PFSK-1 (cell line): ENCODE data around the gene DGKB.

Experiments used
- FOXP2 ChIP-seq: optimal IDR thresholded peaks from 2 replicates; pipeline ENCODE3; 2011; ENCODE audit warnings: borderline replicate concordance, control low read depth, inconsistent platforms; ENCODE audit not compliant: insufficient read depth; ENCODE audit errors: extremely low read length, extremely low read depth
- POLR2AphosphoS5 ChIP-seq: IDR thresholded peaks from 2 replicates; pipeline ENCODE4 v1.6.1; 2012; ENCODE audit warnings: low read depth, mild to moderate bottlenecking, control low read depth, low read length, moderate library complexity
- SIN3A ChIP-seq: IDR thresholded peaks from 2 replicates; pipeline ENCODE4 v1.6.1; 2012; ENCODE audit warnings: mild to moderate bottlenecking, low read length, moderate library complexity, borderline replicate concordance; ENCODE audit not compliant: insufficient read depth
- TAF1 ChIP-seq: IDR thresholded peaks from 2 replicates; pipeline ENCODE4 v1.6.1; 2012; ENCODE audit warnings: low read length, control low read depth, borderline replicate concordance; ENCODE audit not compliant: insufficient read depth
- TF ChIP-seq, protein P1 (sequence below), 2 experiments: IDR thresholded peaks; 2 replicates each; pipeline versions ENCODE4 v1.6.1 to v1.8.0; 2011 to 2012; ENCODE audit warnings: low read depth in 2 of 2, low read length in 2 of 2, control low read depth in 1 of 2, inconsistent platforms in 1 of 2, mild to moderate bottlenecking in 1 of 2, moderate library complexity in 1 of 2; ENCODE audit not compliant: insufficient read depth in 1 of 2

Gene DGKB

DNA sequence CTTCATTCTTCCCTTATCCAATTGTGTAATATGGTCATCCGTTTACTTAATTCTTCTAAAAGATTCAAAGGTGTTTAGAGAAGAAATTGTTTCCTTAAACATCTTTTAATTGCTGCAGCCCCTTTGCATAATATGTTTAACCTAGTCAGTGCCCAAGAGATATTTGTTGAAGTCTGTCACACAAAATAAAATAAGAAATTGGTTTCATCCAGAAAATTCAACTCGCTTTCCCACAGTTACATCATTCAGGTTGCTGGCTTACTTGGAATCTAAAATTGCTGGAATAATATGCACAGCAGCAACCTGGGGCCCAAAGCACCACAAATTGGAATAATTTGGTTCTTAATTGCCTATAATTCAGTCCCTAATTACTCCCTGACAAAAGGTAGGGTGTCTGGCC, 758.0 kb downstream of the DGKB start:
- TF ChIP-seq TAF1 = no peak
- no peak for TF ChIP-seq POLR2AphosphoS5
- no peak for TF ChIP-seq SIN3A
- TF ChIP-seq FOXP2 = no peak
- TF ChIP-seq, protein P1, sequence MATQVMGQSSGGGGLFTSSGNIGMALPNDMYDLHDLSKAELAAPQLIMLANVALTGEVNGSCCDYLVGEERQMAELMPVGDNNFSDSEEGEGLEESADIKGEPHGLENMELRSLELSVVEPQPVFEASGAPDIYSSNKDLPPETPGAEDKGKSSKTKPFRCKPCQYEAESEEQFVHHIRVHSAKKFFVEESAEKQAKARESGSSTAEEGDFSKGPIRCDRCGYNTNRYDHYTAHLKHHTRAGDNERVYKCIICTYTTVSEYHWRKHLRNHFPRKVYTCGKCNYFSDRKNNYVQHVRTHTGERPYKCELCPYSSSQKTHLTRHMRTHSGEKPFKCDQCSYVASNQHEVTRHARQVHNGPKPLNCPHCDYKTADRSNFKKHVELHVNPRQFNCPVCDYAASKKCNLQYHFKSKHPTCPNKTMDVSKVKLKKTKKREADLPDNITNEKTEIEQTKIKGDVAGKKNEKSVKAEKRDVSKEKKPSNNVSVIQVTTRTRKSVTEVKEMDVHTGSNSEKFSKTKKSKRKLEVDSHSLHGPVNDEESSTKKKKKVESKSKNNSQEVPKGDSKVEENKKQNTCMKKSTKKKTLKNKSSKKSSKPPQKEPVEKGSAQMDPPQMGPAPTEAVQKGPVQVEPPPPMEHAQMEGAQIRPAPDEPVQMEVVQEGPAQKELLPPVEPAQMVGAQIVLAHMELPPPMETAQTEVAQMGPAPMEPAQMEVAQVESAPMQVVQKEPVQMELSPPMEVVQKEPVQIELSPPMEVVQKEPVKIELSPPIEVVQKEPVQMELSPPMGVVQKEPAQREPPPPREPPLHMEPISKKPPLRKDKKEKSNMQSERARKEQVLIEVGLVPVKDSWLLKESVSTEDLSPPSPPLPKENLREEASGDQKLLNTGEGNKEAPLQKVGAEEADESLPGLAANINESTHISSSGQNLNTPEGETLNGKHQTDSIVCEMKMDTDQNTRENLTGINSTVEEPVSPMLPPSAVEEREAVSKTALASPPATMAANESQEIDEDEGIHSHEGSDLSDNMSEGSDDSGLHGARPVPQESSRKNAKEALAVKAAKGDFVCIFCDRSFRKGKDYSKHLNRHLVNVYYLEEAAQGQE (IDR thresholded peaks at IDR 0.05; ENCODE audit: insufficient read depth in 1 of 2, low read depth in 2 of 2, low read length in 2 of 2) = no peak

DNA sequence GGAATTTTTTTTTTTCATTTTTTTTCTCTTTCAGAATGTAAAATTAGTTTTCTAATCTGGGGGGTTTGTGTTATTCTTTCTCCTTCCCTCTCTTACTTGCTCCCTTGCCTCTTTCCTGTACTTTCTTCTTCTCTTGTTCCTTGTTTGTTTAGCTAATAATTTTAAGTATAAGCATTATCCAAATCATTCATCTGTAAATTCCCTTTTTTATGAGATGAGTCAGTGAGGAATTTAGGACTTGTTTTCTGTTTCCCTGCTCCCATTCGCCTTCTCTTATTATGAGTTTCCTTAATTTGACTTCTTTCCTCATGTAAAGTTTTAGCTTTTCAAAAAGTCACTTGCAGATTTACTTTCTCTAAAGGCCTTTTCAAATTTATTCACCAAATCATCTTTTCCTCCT, 758.4 kb downstream of the DGKB start:
- TF ChIP-seq TAF1 = no peak

DNA sequence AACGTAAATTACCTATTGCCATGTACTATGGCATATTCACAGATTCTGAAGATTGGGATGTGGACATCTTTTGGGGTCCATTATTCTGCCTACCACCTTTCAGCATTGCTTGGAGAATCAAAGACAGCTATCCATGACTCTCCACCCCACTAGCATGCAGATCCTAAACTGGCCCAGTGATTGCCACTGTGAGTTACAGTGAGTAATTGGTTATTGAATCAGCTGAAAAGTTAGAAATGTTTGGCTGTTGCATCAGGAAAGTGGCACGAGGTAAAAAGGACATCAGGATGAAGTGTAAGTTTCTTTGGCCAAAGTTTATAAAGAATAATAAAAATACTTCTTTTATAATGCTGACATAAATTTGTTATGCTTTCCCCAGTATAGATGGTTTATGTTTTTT, 764.9 kb downstream of the DGKB start:
- TF ChIP-seq SIN3A (no peak), POLR2AphosphoS5 (no peak), FOXP2 (no peak), TAF1 (no peak)
- TF ChIP-seq, protein P1 (IDR thresholded peaks at IDR 0.05; ENCODE audit: insufficient read depth in 1 of 2, low read depth in 2 of 2, low read length in 2 of 2) = no peak

DNA sequence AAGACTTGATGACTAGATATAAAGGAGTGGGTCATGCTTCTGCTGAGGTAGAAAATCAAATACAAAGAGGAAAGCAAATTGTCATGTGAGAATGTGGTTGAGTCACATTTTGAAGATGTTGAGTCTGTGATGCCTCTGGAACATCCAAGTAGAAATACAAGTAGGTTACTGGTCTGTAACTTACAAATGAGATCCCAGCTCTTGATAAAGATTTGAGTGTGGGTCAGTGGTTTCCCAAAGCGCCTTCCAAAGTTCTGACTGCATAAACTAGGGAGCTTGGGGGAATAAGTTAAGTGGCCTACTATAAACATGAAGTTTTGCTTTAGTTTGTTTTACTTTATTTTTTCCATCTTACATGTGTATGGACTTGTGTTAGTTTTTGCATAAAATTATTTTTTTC, 768.8 kb downstream of the DGKB start:
- TF ChIP-seq, protein P1 (IDR thresholded peaks at IDR 0.05; ENCODE audit: insufficient read depth in 1 of 2, low read depth in 2 of 2, low read length in 2 of 2) = no peak
- TF ChIP-seq SIN3A = no peak
- TF ChIP-seq POLR2AphosphoS5 = no peak
- no peak for TF ChIP-seq TAF1
- no peak for TF ChIP-seq FOXP2

DNA sequence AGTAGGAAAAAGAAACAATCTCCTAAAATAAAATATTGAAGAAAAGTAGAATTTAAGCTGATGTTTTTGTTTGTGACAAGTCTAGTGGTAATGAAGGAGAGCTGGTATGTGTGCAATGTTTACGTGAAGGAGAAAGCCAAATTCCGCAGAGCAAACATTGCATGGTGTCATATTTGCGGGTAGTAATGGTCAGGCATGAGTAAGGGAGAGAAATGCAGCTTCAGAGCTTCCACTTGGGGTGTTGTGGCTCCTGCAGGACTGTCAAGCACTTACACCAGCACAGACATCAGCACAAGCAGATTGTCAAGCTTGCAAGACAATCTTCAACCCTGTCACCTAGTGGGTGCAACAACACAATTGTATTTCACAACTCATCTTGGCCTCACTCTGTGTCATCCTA, 776.6 kb downstream of the DGKB start:
- no peak for TF ChIP-seq POLR2AphosphoS5
- TF ChIP-seq, protein P1 (IDR thresholded peaks at IDR 0.05; ENCODE audit: insufficient read depth in 1 of 2, low read depth in 2 of 2, low read length in 2 of 2) = no peak
- no peak for TF ChIP-seq TAF1
- TF ChIP-seq FOXP2 = no peak
- TF ChIP-seq SIN3A = no peak
